Fibroblast of upper back skin (primary cell): ENCODE data around the gene ENKUR.
A peak's percentile ranks its signal among the peaks of the same experiment; 100 is the strongest.

Experiments
- DNase-seq: peaks from one replicate; pipeline ENCODE4 v3.0.0-alpha.2; 2013

The ENKUR gene, protein sequence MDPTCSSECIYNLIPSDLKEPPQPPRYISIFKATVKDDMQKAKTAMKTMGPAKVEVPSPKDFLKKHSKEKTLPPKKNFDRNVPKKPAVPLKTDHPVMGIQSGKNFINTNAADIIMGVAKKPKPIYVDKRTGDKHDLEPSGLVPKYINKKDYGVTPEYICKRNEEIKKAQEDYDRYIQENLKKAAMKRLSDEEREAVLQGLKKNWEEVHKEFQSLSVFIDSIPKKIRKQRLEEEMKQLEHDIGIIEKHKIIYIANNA

GRCh38 chr10:25015828-25016375 lies at the start of gene ENKUR:
ENKUR (minus strand) TSS chr10:25016158; CDS start chr10:25015936, 222 bp downstream.
- DNase-seq: peak; percentile 89

GRCh38 chr10:25064401-25064800 lies 48.4 kb upstream of the ENKUR start:
- DNase-seq: no peak

- no peak for DNase-seq
These were observed 47.7 kb upstream of the ENKUR start for GRCh38 chr10:25063644-25064043.

DNA sequence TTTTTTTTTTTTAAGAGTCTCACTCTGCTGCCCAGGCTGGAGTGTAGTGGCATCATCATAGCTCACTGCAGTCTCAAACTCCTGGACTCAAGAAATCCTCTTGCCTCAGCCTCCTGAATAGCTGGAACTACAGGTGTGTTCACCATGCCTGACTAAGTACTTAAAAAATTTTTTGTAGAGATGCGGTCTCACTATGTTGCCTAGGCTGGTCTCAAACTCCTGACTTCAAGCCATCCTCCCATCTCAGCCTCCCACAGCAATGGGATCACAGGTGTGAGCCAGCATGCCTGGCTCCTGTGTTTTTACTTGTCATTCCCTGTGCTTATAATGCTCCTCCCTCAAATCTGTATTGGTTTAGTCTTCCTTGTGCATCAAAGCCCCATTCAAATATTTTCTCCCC lies 47.2 kb upstream of the ENKUR start:
- no peak for DNase-seq

DNA sequence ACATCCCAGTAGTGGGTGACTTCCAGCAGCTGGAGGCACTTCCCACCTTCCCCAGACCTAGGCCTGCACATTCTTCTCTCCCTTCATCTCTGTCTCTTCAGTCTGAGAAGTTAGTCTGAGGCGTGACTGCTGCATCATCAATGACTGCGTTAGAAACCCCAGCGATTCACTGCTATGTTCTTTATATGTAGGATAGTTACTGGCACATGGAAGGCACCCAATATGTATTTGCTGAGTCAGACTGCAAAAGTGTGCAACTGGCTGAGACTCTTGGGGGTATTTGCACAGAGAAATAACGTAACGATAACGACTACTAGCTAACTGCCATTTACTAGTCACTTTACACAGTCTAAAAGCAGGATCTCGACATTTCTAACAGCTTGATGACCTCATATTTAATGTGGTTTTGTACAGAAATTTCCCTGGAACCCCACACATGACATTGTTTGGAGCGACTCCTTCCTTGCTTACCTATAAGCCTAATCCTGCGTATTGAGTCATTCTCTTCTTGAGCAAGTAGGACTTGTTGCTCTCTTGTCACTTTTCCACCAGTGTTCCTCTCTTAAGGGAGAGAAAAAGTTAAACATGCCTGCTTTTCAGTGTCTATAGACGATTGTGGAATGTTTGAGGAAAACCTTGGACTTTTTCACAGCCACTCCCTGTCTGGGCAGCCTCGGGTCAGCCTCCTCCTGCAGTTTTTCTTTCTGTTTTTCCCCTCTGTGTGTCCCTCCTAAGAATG lies 45.9 kb upstream of the ENKUR start:
- DNase-seq: peak; percentile 49

- DNase-seq: no peak
These were observed 45.2 kb upstream of the ENKUR start for GRCh38 chr10:25061125-25061524.

DNA sequence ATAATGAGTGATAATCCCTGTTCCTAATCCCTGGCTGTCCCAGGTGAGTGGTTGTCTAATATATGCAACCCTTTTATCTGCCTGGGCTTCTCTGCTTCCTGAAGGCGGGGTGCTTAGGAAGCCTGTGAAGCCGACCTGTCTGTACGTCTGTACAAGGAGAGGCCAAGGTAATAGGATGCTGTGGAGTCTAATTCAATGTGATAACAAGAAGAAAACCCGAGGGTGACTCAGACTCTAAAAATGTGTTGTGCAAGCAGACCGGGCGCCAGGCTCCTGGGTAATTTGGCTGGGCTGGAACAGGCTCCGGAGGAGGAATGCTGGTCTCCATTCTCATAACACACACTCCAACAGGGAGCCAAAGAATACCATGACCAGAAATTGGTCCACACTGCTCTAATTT lies 44.0 kb upstream of the ENKUR start:
- peak; percentile 74 for DNase-seq

DNA sequence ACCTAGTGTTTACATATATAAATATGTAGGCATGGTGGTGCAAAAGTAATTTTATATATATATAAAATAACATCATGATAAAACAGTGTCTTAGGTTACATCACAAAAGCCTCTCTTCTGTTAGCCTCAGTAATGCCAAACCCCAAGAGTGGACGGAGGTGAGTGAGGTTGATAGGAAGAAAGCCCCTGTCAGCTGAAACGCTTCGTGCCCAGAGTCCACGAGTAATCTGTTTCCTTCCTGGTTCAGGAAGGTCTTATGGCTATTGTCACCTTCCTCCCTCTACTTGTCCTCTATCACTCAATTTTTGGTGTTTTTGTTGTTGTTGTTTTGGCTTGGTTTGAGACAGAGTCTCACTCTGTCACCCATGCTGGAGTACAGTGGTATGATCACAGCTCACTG lies 41.9 kb upstream of the ENKUR start:
- no peak for DNase-seq

DNA sequence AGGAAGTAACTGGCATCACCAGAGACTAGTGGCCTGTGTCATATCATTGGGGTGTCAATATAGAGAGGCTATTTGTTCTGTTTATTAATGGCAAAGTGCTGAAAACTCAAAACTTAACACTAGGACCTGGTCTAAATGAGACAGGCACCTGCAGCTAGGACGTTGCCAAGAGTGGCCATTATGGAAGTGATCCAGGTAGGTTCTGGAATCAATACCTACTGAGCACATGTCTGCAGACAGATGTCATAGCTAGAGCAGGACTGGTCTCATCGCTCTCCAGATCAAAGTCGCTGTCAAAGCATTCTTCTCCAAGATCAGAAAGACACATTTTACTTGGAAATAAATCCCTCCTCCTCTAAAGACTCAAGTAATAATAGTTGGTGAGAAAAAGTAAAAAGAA lies 40.8 kb upstream of the ENKUR start:
- no peak for DNase-seq

DNA sequence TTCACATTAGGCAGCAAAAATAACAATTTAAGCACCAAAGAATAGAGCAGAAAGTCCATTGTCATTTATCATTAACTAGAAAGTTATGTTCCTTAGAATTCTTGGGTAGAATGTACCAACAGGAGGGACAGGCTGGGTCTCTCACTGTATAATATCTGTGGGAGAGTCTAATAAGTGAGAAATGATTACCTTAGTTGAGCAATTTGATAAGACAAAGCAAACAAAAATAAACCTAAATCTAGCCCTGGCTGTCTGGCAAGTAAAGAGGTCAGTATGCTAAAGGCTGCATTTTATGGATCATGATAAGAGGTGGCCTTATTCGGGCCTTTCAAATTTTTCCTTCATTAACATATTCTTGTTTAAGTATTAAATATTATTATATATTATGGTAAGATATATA lies 36.1 kb upstream of the ENKUR start:
- no peak for DNase-seq

GRCh38 chr10:25050402-25050801 lies 34.4 kb upstream of the ENKUR start:
- no peak for DNase-seq

DNA sequence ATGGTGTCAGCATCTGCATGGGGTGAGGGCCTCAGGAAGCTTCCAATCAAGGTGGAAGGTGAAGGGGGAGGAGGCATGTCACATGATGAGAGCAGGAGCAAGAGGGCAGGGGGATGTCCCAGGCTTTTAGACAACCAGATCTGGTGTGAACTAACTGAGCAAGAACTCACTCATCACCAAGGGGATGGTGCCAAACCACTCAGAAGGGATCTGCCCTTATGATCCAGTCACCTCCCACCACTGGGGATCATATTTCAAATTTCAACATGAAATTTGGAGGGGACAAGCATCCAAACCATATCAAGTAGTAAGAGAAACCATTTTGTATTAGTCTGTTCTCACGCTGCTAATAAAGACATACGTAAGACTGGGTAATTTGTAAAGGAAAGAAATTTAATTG lies 34.0 kb upstream of the ENKUR start:
- peak; percentile 14 for DNase-seq

- no peak for DNase-seq
These were observed 32.5 kb upstream of the ENKUR start for GRCh38 chr10:25048450-25048849.

DNA sequence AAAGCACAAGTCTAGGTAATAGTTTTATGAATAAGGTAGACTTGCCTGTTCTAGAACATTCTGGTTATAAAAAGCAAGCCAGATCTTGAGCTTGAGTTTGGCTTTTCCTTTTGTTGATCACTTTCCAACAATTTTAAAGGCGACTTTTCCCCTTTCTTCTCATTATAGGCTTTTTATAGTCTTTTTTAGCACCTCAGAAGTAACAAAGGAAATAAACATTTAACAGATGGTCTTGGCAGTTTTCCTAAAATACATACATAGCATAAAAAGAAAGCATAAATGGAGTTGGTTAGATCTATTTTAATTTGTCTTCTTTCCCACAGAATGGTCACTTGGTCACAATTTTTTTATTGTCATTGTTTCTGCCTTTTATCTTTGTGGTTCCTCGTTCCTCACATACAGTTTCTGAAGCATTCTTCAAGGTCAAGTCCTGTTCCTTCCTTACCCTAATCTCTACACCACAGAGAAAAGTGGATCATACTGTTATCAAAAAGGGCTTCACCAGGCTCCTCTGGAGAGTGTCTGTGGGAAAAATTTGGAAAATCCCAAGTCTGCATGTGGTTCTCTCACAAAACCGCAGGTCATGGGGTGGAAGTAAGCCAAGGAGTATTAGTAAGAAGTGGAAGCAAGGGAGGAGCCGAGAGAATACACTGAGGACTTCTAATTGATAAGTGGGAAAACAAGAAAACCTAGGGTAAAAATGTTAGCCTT lies 31.8 kb upstream of the ENKUR start:
- DNase-seq: peak; percentile 81

- DNase-seq: no peak
These were observed 31.1 kb upstream of the ENKUR start for GRCh38 chr10:25047088-25047487.

GRCh38 chr10:25046641-25047040 lies 30.7 kb upstream of the ENKUR start:
- DNase-seq: no peak

DNA sequence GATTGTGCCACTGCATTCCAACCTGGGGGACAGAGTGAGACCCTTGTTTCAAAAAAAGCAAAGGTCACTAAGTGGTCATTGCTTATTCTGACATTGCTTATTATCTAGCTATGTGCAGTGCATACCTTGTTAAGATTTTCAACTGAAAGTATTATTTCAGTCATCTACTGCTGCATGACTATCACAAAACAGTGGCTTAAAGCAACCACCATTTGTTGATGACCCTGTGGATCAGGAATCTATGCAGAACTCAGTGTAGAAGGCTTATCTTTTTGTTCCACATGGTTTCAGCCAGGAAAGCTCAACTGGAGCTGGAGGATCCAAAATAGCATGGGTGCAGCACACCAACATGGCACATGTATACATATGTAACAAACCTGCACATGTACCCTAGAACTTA lies 23.6 kb upstream of the ENKUR start:
- no peak for DNase-seq

- no peak for DNase-seq
These were observed 22.4 kb upstream of the ENKUR start for GRCh38 chr10:25038325-25038724.

GRCh38 chr10:25036381-25036780 lies 20.4 kb upstream of the ENKUR start:
- no peak for DNase-seq

DNA sequence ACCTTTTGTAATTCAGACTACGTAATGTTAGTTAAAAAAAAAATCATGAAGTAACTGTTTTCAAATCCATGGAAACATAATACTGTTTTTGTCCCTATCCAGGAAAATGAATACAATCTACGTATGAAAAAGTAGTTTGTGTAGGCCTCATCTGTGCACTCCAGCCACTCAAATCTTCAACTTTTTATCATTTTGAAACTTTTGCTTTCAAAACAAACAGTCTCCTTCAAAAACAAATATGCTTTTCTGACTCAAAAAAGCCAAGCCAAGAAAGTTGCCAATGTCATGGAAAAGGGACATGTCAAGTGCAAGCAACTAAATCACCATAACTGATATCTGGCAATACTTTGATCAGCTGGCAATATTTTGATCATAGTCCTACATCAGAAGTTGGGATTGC lies 13.6 kb upstream of the ENKUR start:
- DNase-seq: no peak

DNA sequence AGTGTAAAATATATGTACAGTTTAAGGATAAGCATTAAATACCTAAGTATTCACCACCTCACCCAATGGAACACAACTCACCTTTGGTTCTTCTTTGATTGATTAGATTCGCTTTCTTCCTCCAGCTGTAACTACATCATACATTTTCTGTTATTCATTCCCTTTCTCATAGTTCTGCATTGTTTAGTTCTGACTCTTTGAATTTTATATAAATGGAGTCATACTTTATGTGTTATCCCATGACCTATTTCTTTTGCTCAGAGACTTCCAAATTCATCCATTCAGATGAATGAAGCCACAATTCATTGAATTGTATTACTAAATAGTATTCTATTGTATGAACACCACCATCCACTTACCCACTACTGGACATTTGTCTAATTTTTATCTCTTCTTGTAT lies 12.8 kb upstream of the ENKUR start:
- no peak for DNase-seq

GRCh38 chr10:25026463-25026862 lies 10.5 kb upstream of the ENKUR start:
- DNase-seq: peak; percentile 36

- peak; percentile 5 for DNase-seq
These were observed 8.6 kb upstream of the ENKUR start for GRCh38 chr10:25024528-25024927.

DNA sequence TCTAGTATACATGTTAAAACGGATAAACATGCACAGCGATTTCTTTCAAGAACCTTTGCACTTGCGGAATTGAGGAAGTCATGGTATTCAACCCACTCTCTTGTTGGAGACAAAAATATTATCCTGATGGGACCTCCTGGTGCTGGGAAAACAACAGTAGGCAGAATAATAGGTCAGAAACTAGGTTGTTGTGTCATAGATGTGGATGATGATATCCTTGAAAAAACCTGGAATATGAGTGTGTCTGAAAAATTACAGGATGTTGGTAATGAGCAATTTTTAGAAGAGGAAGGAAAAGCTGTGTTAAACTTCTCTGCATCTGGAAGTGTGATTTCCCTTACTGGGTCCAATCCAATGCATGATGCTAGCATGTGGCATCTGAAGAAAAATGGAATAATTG lies 7.3 kb upstream of the ENKUR start:
- no peak for DNase-seq
